ENCODE data around the gene HOXB7.
A peak's percentile ranks its signal among the peaks of the same experiment; 100 is the strongest.

HOXB7 gene

GRCh38 chr17:48640858-48641180 is 30.0 kb upstream of the HOXB7 start:
- Mint-ChIP-seq H3K4me1 (peaks cover 20% of the 10 kb centered on the region), H3K9me3 (no peaks in the 10 kb centered on the region), H3K27ac (no peak overlapping the region), H3K27me3 (peaks cover 88% of the 10 kb centered on the region), H3K36me3 (no peaks in the 10 kb centered on the region), H3K4me3 (no peak overlapping the region)
- no peak for ATAC-seq

GRCh38 chr17:48639982-48640857 is 29.4 kb upstream of the HOXB7 start:
- peaks cover 89% of the 10 kb centered on the region for H3K27me3 Mint-ChIP-seq
- H3K4me1 Mint-ChIP-seq = peaks cover 20% of the 10 kb centered on the region
- no peak overlapping the region for H3K27ac Mint-ChIP-seq
- no peak for ATAC-seq
- no peaks in the 10 kb centered on the region for H3K9me3 Mint-ChIP-seq
- H3K36me3 Mint-ChIP-seq = no peaks in the 10 kb centered on the region
- H3K4me3 Mint-ChIP-seq = no peak overlapping the region

GRCh38 chr17:48639136-48639535 is 28.3 kb upstream of the HOXB7 start:
- Mint-ChIP-seq H3K4me1 (peaks cover 20% of the 10 kb centered on the region), H3K9me3 (no peaks in the 10 kb centered on the region), H3K27ac (no peak overlapping the region), H3K4me3 (no peak overlapping the region), H3K36me3 (no peaks in the 10 kb centered on the region), H3K27me3 (peaks cover 91% of the 10 kb centered on the region)
- ATAC-seq = no peak

- no peak overlapping the region for H3K27ac Mint-ChIP-seq
- no peaks in the 10 kb centered on the region for H3K36me3 Mint-ChIP-seq
- peaks cover 20% of the 10 kb centered on the region for H3K4me1 Mint-ChIP-seq
- no peak overlapping the region for H3K4me3 Mint-ChIP-seq
- no peaks in the 10 kb centered on the region for H3K9me3 Mint-ChIP-seq
- no peak for ATAC-seq
- H3K27me3 Mint-ChIP-seq = peaks cover 92% of the 10 kb centered on the region
Measured at GRCh38 chr17:48637323-48638260, 26.8 kb upstream of the HOXB7 start.

GRCh38 chr17:48636177-48637018 is 25.6 kb upstream of the HOXB7 start:
- Mint-ChIP-seq H3K27ac (no peak overlapping the region), H3K4me3 (no peak overlapping the region), H3K27me3 (peaks cover 92% of the 10 kb centered on the region), H3K4me1 (peaks cover 13% of the 10 kb centered on the region), H3K9me3 (no peaks in the 10 kb centered on the region), H3K36me3 (no peaks in the 10 kb centered on the region)
- ATAC-seq = peak; percentile 54

- H3K9me3 Mint-ChIP-seq = no peaks in the 10 kb centered on the region
- no peak for ATAC-seq
- H3K36me3 Mint-ChIP-seq = no peaks in the 10 kb centered on the region
- no peak overlapping the region for H3K27ac Mint-ChIP-seq
- H3K4me1 Mint-ChIP-seq = peaks cover 9% of the 10 kb centered on the region
- H3K4me3 Mint-ChIP-seq = no peak overlapping the region
- peaks cover 98% of the 10 kb centered on the region for H3K27me3 Mint-ChIP-seq
Measured at GRCh38 chr17:48634493-48635208, 23.8 kb upstream of the HOXB7 start.

GRCh38 chr17:48633266-48633677 is 22.5 kb upstream of the HOXB7 start:
- Mint-ChIP-seq H3K9me3 (no peaks in the 10 kb centered on the region), H3K27me3 (peaks cover 100% of the 10 kb centered on the region), H3K4me3 (no peak overlapping the region), H3K4me1 (peaks cover 9% of the 10 kb centered on the region), H3K36me3 (no peaks in the 10 kb centered on the region), H3K27ac (no peak overlapping the region)
- ATAC-seq = no peak

- no peaks in the 10 kb centered on the region for H3K36me3 Mint-ChIP-seq
- H3K4me3 Mint-ChIP-seq = no peak overlapping the region
- H3K9me3 Mint-ChIP-seq = no peaks in the 10 kb centered on the region
- peaks cover 100% of the 10 kb centered on the region for H3K27me3 Mint-ChIP-seq
- no peak overlapping the region for H3K27ac Mint-ChIP-seq
- ATAC-seq = no peak
- peaks cover 9% of the 10 kb centered on the region for H3K4me1 Mint-ChIP-seq
Measured at GRCh38 chr17:48632579-48633265, 21.9 kb upstream of the HOXB7 start.

- Mint-ChIP-seq H3K27ac (no peak overlapping the region), H3K4me3 (no peak overlapping the region), H3K9me3 (no peaks in the 10 kb centered on the region), H3K36me3 (no peaks in the 10 kb centered on the region), H3K4me1 (peaks cover 9% of the 10 kb centered on the region), H3K27me3 (peaks cover 100% of the 10 kb centered on the region)
- no peak for ATAC-seq
Measured at GRCh38 chr17:48631693-48632578, 21.1 kb upstream of the HOXB7 start.

GRCh38 chr17:48630925-48631692 is 20.3 kb upstream of the HOXB7 start:
- no peak for ATAC-seq
- Mint-ChIP-seq H3K36me3 (no peaks in the 10 kb centered on the region), H3K9me3 (no peaks in the 10 kb centered on the region), H3K27ac (no peak overlapping the region), H3K4me1 (peaks cover 7% of the 10 kb centered on the region), H3K27me3 (peaks cover 99% of the 10 kb centered on the region), H3K4me3 (no peak overlapping the region)

GRCh38 chr17:48630009-48630924 is 19.4 kb upstream of the HOXB7 start:
- H3K27ac Mint-ChIP-seq = no peak overlapping the region
- H3K36me3 Mint-ChIP-seq = no peaks in the 10 kb centered on the region
- no peaks in the 10 kb centered on the region for H3K9me3 Mint-ChIP-seq
- no peak for ATAC-seq
- H3K4me1 Mint-ChIP-seq = peaks cover 15% of the 10 kb centered on the region
- peaks cover 99% of the 10 kb centered on the region for H3K27me3 Mint-ChIP-seq
- H3K4me3 Mint-ChIP-seq = no peak overlapping the region

GRCh38 chr17:48629411-48629759 is 18.6 kb upstream of the HOXB7 start:
- Mint-ChIP-seq H3K4me3 (no peak overlapping the region), H3K4me1 (peaks cover 15% of the 10 kb centered on the region), H3K27me3 (peaks cover 98% of the 10 kb centered on the region), H3K27ac (no peak overlapping the region), H3K36me3 (no peaks in the 10 kb centered on the region), H3K9me3 (no peaks in the 10 kb centered on the region)
- no peak for ATAC-seq

Measured in stimulated activated memory B cell treated with anti-CD40 and anti-IgM and Interleukin-4, amounts not matched to agents 10 μg/mL and 1 μg/mL and 100 μg/mL, for 72 hours (primary cell).